A549 (cell line): ENCODE measurements around the gene MYO1E. TPM values are rescaled to one million over a fixed set of nuclear protein-coding genes. Genes with fewer than 3 reads are reported as not detected.

Experiments used
- ATAC-seq, 2 experiments: fragments of 200-7000 bp in 1 of 2; fragments of >200 bp in 1 of 2; cut with Nextera tagmentation in 1 of 2; cut with Tn5 transposase in 1 of 2; 3 replicates each; pipeline versions ENCODE4 v1.8.0 to v1.9.1; 2018 to 2020; ENCODE audit warnings: mild to moderate bottlenecking in 1 of 2, moderate library complexity in 1 of 2
- CTCF ChIA-PET: fragments of 300-600 bp; sonication (Branson Sonifier 250); formaldehyde crosslinking; extraction: SDS; loops from one replicate; lab custom pipeline; 2021; ENCODE audit warnings: antibody characterized with exemption, inconsistent platforms; lab: Yijun Ruan, JAX
- POLR2A ChIA-PET: fragments of 350-600 bp; formaldehyde crosslinking; extraction: SDS; loops from one replicate; lab custom pipeline; 2021; ENCODE audit warnings: antibody characterized with exemption, inconsistent platforms; lab: Yijun Ruan, JAX
- DNase-seq, 2 experiments: peaks; one replicate each; pipeline versions ENCODE4 v3.0.0 to v3.0.0-alpha.2; 2011 to 2016; ENCODE audit warnings: low read depth in 1 of 2, low spot score in 1 of 2
- FAIRE-seq: peaks from 2 replicates; lab custom pipeline; 2011; peaks lifted over from hg19 to GRCh38; lab: Jason Lieb, UNC
- H3K27ac ChIP-seq, 2 experiments: fragments of >200 bp; sonication (Bioruptor Twin); formaldehyde crosslinking; 3 replicates each; pipeline ENCODE4 v1.5.1; 2016 to 2017
- H3K4me1 ChIP-seq: fragments of >200 bp; sonication (Bioruptor Twin); formaldehyde crosslinking; 3 replicates; pipeline ENCODE4 v1.6.1; 2016
- H3K4me2 ChIP-seq: fragments of >200 bp; sonication (Bioruptor Twin); formaldehyde crosslinking; 3 replicates; pipeline ENCODE4 v1.6.1; 2016
- H3K4me3 ChIP-seq: fragments of >200 bp; sonication (Bioruptor Twin); formaldehyde crosslinking; 3 replicates; pipeline ENCODE4 v1.5.1; 2016
- H3K9me3 ChIP-seq: fragments of >200 bp; sonication (Bioruptor Twin); formaldehyde crosslinking; 3 replicates; pipeline ENCODE4 v1.6.1; 2016
- CBX2 ChIP-seq: fragments of 200-600 bp; sonication (generic); IDR thresholded peaks from 2 replicates; pipeline ENCODE4 v1.6.1; 2016; ENCODE audit warnings: low read depth, mild to moderate bottlenecking, borderline replicate concordance
- CBX8 ChIP-seq: fragments of 200-600 bp; sonication (generic); IDR thresholded peaks from 2 replicates; pipeline ENCODE4 v1.6.1; 2016
- ESRRA ChIP-seq: fragments of 150-350 bp; IDR thresholded peaks from 2 replicates; pipeline ENCODE4 v1.6.1; 2014; ENCODE audit warnings: mild to moderate bottlenecking, low read length, borderline replicate concordance
- FOSB ChIP-seq: fragments of 250-450 bp; sonication (Bioruptor Pico); IDR thresholded peaks from 2 replicates; pipeline ENCODE4 v1.5.0; 2020; ENCODE audit warnings: mild to moderate bottlenecking, moderate library complexity
- FOSL2 ChIP-seq, 2 experiments: fragments of 450-650 bp in 1 of 2; fragments of >200 bp in 1 of 2; sonication (Bioruptor Twin) in 1 of 2; formaldehyde crosslinking; IDR thresholded peaks; 2 replicates each; pipeline versions ENCODE4 v1.5.0 to v1.6.1; 2016 to 2020; ENCODE audit warnings: mild to moderate bottlenecking in 1 of 2, moderate library complexity in 1 of 2
- HOXB13 ChIP-seq: fragments of 250-450 bp; sonication (Bioruptor Pico); IDR thresholded peaks from 2 replicates; pipeline ENCODE4 v1.5.0; 2020; ENCODE audit warnings: low read depth, mild to moderate bottlenecking, moderate library complexity
- JUN ChIP-seq, 2 experiments: fragments of >200 bp; sonication (Bioruptor Twin); formaldehyde crosslinking; IDR thresholded peaks; 2 replicates in 1 of 2; 3 replicates in 1 of 2; pipeline ENCODE4 v1.6.1; 2016 to 2017
- JUNB ChIP-seq: fragments of >200 bp; sonication (Bioruptor Twin); formaldehyde crosslinking; IDR thresholded peaks from 2 replicates; pipeline ENCODE4 v1.6.1; 2016
- MAFK ChIP-seq: fragments of 450-650 bp; IDR thresholded peaks from 2 replicates; pipeline ENCODE4 v1.6.1; 2014; ENCODE audit not compliant: partially characterized antibody
- NFE2L2 ChIP-seq: fragments of 150-350 bp; conservative IDR thresholded peaks from 2 replicates; pipeline ENCODE4 v1.6.1; 2014; ENCODE audit warnings: low read length
- WGBS: methylation state at CpG from one replicate; pipeline ENCODE4 v1.1.6; 2017; ENCODE audit errors: missing lambda C conversion rate; 5-methylcytosine and 5-hydroxymethylcytosine counted together
- polyA plus RNA-seq, 4 experiments: library from polyadenylated mRNA; depleted of rRNA in 3 of 4; stranded (reverse); fragments of >200 nt; fragmentation: RNase III in 1 of 4; extraction: RNeasy Plus Mini Kit Qiagen cat#74134 plus additional on column Dnase treatment in 1 of 4; gene quantifications; 2 replicates in 3 of 4; 3 replicates in 1 of 4; pipeline ENCODE4 v1.2.3, GENCODE V29; 2011 to 2017
- TF ChIP-seq, protein P1 (sequence below): IDR thresholded peaks from 2 replicates; pipeline ENCODE4 v1.6.1; 2012; ENCODE audit warnings: low read depth, borderline replicate concordance
- TF ChIP-seq, protein P2 (sequence below): fragments of 250-450 bp; sonication (Bioruptor Pico); IDR thresholded peaks from 2 replicates; pipeline ENCODE4 v1.5.0; 2021; ENCODE audit warnings: mild to moderate bottlenecking, moderate library complexity, borderline replicate concordance
- TF ChIP-seq, protein P3 (sequence below): IDR thresholded peaks from 2 replicates; pipeline ENCODE4 v1.6.1; 2012

MYO1E gene
- polyA plus RNA-seq, 2 of the 4 experiments (the other 2 are of a cell fraction), result 202 to 497 TPM

DNA sequence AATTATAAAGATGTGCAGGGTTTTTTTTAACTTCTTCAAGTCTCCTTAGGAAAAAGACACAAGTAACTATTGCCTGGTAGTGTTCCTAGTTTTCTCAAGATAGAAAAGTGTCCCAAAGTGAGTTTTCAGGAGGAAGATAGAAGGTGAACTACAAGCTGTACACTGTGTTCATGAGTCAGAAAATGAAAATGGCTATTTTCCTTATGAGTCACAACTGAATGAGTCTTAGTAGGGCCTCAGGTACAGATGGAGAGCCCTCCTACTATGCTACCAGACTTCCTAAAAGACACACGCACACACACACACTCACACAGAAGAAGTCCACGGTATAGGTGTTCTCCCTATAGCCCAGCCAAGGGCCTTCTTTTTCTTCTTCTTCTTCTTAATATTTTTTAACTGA is 3.1 kb downstream of the MYO1E start:
- WGBS, result 62% methylated on average over 2 of the region's 2 CpGs
- ChIA-PET CTCF (interaction anchor here (1.1 to 1.7 kb wide), 4 partner anchors 9 to 85 kb away, joined by 3 to 5 read pairs (median 4); no protein-coding TSS in a partner anchor), POLR2A (no interaction called here)

DNA sequence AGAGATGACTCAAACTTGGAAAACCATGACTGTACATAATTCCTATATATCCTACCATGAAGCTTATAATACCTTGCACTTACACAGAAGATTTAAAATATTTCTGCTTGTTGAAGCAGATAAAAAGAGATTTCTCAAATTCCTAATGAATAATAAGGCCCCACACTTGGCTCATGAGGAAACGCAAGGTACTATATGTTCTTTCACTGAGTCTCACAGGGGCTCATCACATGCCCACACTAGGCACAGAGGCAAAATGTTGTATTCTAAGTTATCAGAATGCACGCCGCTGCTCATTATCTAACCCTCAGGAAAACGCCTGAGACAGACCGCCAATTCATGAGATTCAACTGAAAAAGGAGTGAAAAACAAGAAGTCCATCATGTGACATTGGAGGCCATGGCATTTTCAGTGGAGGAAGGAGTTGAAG is 5.6 kb downstream of the MYO1E start:
- WGBS, result 82% methylated on average over 5 of the region's 5 CpGs
- H3K27ac ChIP-seq, result peak overlapping the region; percentile 43 to 69; a peak in 4 of 6 replicates
- no peak overlapping the region for H3K4me3 ChIP-seq
- peaks cover 80% of the 10 kb centered on the region for H3K4me1 ChIP-seq
- TF ChIP-seq HOXB13, result no peak
- no peak for TF ChIP-seq CBX2
- no peak for TF ChIP-seq FOSB (CRISPR knock-in tag)
- no peak for TF ChIP-seq FOSL2 (IDR thresholded peaks at IDR 0.05)
- TF ChIP-seq FOSL2 (CRISPR knock-in tag; IDR thresholded peaks at IDR 0.05), result peak; percentile 4; the same call in 1 of the 2 replicates
- TF ChIP-seq NFE2L2, result peak; percentile 62
- peak; percentile 49 for TF ChIP-seq MAFK
- TF ChIP-seq, protein P1, sequence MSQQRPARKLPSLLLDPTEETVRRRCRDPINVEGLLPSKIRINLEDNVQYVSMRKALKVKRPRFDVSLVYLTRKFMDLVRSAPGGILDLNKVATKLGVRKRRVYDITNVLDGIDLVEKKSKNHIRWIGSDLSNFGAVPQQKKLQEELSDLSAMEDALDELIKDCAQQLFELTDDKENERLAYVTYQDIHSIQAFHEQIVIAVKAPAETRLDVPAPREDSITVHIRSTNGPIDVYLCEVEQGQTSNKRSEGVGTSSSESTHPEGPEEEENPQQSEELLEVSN, result no peak
- TF ChIP-seq, protein P2, sequence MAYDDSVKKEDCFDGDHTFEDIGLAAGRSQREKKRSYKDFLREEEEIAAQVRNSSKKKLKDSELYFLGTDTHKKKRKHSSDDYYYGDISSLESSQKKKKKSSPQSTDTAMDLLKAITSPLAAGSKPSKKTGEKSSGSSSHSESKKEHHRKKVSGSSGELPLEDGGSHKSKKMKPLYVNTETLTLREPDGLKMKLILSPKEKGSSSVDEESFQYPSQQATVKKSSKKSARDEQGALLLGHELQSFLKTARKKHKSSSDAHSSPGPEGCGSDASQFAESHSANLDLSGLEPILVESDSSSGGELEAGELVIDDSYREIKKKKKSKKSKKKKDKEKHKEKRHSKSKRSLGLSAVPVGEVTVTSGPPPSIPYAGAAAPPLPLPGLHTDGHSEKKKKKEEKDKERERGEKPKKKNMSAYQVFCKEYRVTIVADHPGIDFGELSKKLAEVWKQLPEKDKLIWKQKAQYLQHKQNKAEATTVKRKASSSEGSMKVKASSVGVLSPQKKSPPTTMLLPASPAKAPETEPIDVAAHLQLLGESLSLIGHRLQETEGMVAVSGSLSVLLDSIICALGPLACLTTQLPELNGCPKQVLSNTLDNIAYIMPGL, result no peak
- ChIA-PET POLR2A (interaction anchor here (1.0 kb wide), 1 partner anchor 67 kb away, joined by 3 read pairs; no protein-coding TSS in a partner anchor), CTCF (interaction anchor here (0.6 to 2.6 kb wide), 6 partner anchors 10 to 201 kb away, joined by 3 to 10 read pairs (median 4); no protein-coding TSS in a partner anchor)
- no peak for FAIRE-seq
- no peak for ATAC-seq
- H3K9me3 ChIP-seq, result no peaks in the 10 kb centered on the region
- peak overlapping the region; percentile 63 for H3K4me2 ChIP-seq
- DNase-seq, result no peak

More for the DNA sequence above, 3.1 kb downstream of the MYO1E start:
- H3K9me3 ChIP-seq, result no peaks in the 10 kb centered on the region
- FAIRE-seq (no peak), ATAC-seq (no peak), DNase-seq (no peak)
- H3K27ac ChIP-seq, result peak overlapping the region; percentile 91 to 92
- peaks cover 68% of the 10 kb centered on the region for H3K4me1 ChIP-seq
- H3K4me3 ChIP-seq, result peak overlapping the region; percentile 96
- TF ChIP-seq, protein P3, sequence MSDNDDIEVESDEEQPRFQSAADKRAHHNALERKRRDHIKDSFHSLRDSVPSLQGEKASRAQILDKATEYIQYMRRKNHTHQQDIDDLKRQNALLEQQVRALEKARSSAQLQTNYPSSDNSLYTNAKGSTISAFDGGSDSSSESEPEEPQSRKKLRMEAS, result 0 out of 2 replicates have a peak, but pooled peaks have one; percentile 5
- TF ChIP-seq JUNB (0 out of 2 replicates have a peak, but pooled peaks have one; percentile 13), CBX8 (no peak), FOSL2 (IDR thresholded peaks at IDR 0.05) (peak; percentile 29; the same call in 1 of the 2 replicates), FOSL2 (CRISPR knock-in tag; IDR thresholded peaks at IDR 0.05) (peak; percentile 72)
- peak overlapping the region; percentile 89 for H3K4me2 ChIP-seq

DNA sequence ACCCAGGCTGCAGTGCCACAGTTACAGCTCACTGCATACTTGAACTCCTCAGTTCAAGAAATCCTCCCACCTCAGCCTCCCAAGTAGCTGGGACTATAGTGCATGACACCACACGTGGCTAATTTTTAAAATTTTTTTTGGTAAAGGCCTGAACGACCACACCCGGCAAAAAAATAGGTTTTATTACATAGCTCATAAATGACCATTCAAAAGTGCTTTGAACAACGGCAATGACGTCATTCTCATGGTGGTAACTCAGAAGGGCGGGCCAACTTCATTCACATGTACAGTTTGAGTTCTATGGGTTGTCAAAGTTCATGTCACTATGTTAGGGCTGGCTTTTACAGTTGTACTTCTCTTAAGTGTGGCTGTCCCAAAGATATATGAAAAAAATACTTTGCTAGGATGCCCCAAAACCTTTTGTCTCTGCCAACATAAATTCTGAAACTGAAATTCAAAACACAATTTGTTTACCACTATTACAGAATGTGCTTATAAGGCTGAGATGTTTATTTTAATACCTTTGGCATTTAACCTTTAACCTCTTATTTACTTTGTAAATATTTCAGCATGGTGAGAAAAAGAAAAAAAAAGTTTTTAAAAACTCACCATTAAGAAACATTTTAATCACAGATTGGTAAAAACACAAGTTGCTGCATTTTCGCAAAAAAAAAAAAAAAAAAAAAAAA is 6.2 kb downstream of the MYO1E start:
- Histone ChIP-seq H3K4me1 (peaks cover 83% of the 10 kb centered on the region), H3K27ac (peak overlapping the region; percentile 43 to 60; a peak in 4 of 6 replicates), H3K9me3 (no peaks in the 10 kb centered on the region), H3K4me3 (no peak overlapping the region), H3K4me2 (peak overlapping the region; percentile 63)
- 59% methylated on average over 7 of the region's 7 CpGs for WGBS
- TF ChIP-seq MAFK (no peak), FOSL2 (IDR thresholded peaks at IDR 0.05) (no peak), FOSL2 (CRISPR knock-in tag; IDR thresholded peaks at IDR 0.05) (peak; percentile 26; the same call in 1 of the 2 replicates)
- no peak for FAIRE-seq
- DNase-seq, result peak in 1 of 2 experiments; percentile 55
- ChIA-PET POLR2A (no interaction called here), CTCF (interaction anchor here (0.6 to 2.6 kb wide), 4 partner anchors 10 to 163 kb away, joined by 3 to 10 read pairs (median 4); no protein-coding TSS in a partner anchor)
- ATAC-seq, result no peak

DNA sequence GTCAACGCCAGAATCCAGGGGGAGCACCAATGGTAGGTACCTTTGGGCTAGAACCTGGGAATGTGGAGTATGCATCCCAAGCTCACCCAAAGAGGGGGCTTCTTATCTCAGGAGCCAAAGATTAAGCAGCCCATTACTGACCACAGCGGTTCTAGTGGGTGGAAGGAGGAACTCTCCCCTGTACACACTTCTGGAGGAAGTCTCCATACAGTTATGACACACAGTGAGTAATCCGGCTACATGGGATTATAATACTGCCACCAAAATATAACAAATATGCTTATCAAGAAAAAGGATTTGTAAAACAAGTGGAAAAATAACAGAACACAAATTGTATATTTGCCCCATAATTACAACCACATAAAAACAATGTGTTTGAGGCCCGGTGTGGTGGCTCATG is 8.4 kb downstream of the MYO1E start:
- peak overlapping the region; percentile 4; the same call in 1 of the 3 replicates for H3K4me2 ChIP-seq
- ATAC-seq, result no peak
- TF ChIP-seq ESRRA, result no peak
- peak in 1 of 2 experiments; percentile 18; a peak in 1 of 5 replicates for TF ChIP-seq JUN (IDR thresholded peaks at IDR 0.05)
- TF ChIP-seq, protein P2, result no peak
- TF ChIP-seq, all 56 proteins: peak for 1
- ChIA-PET POLR2A (interaction anchor here (1.0 kb wide), 1 partner anchor 8 kb away, joined by 3 read pairs; the partner anchor contains the start of gene MYO1E), CTCF (interaction anchor here (0.6 to 2.0 kb wide), 6 partner anchors 9 to 129 kb away, joined by 3 to 6 read pairs (median 3); no protein-coding TSS in a partner anchor)
- no peak overlapping the region for H3K4me3 ChIP-seq
- DNase-seq (no peak), FAIRE-seq (no peak)
- WGBS, result 77% methylated on average over 4 of the region's 4 CpGs
- peaks cover 82% of the 10 kb centered on the region for H3K4me1 ChIP-seq
- peak overlapping the region in 1 of 2 experiments; percentile 13; a peak in 2 of 6 replicates for H3K27ac ChIP-seq
- H3K9me3 ChIP-seq, result no peaks in the 10 kb centered on the region
